CD4-positive, alpha-beta T cell treated with Interleukin-6 for 4 hours (primary cell): ENCODE measurements around the gene GPR158.

Source experiments
- DNase-seq: peaks from one replicate; pipeline ENCODE4 v3.0.0-alpha.2; 2020; ENCODE audit warnings: mixed read lengths

Gene GPR158

DNA sequence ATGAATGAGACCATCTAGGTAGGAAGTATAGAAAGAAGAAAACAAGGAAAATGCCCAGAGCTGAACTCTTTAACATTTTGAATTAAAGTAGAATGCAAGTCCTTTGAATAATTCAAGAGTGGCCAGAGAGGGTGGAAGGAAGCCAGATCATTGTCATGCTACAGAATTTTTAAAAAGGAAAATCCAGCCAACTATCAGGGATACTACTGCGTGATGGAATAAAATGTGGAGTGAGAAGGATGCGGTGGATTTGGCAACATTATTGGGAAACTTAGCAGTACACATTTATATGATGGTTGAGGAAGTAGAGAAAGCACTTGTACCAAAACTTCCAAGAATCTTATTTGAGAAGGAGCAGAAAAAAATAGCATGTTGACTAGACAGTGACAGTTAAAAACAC, 261.6 kb downstream of the GPR158 start:
- DNase-seq, result no peak

GRCh38 chr10:25441270-25441669, 266.5 kb downstream of the GPR158 start:
- DNase-seq, result no peak

DNA sequence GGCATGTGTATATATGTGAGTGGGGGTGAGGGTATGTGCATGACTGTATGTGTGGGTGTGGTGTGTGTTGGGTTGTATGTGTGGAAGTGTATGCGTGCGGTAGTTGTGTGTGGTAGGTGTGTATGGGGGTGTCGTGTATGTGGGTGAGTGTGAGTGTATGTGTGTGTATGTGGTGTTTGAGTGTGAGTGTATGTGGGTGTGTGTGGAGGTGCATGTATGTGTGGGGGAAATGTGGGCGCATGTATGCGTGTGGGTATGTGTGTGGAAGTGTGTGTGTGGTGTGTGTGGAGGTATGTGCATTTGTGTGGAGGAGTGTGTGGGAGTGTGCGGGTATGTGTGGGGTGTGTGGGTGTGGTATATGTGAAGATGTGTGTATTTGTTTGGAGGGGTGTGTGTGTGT, 269.5 kb downstream of the GPR158 start:
- no peak for DNase-seq

GRCh38 chr10:25451401-25451800, 276.6 kb downstream of the GPR158 start:
- no peak for DNase-seq

DNA sequence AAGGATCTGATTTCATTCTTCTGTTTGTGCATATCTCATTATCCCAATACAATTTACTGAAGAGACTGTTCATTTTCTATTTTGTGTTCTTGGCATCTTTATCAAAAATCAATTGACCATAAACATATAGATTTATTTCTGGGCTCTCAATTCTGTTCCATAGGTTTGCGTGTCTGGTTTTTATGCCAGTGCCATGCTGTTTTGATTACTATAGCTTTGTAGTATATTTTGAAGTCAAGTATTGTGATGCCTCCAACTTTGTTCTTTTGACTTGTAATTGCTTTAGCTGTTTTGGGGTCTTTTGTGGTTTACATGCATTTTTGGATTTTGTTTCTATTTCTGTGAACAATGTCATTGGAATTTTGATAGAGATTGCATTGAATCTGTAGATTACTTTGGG, 278.8 kb downstream of the GPR158 start:
- no peak for DNase-seq

DNA sequence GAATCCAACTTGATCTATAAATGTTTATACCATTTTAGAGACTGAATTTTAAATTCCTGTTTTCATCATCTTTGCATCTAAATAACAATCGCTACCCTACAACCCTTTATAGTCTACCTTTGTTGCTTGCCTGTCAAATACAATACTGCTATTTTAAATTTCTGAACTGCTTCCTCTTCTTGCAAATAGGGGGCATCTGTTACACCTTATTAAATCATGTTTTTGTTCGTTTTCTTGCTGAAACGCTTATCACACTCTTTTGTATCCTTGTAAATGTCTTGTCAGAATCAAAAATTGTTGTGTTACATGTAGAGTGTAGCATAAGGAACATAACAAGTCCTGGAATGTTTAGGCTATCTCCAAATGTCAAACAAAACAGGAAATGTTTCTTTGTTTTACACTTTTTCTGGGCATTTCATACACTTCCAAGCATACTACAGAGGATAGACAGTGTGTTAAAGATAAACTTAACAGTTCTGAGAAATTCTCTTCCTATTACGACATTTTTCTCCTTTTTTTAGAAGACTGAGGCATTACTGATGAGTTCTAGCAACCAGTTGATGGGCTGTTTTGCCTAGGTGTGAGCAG, 281.3 kb downstream of the GPR158 start:
- no peak for DNase-seq

DNA sequence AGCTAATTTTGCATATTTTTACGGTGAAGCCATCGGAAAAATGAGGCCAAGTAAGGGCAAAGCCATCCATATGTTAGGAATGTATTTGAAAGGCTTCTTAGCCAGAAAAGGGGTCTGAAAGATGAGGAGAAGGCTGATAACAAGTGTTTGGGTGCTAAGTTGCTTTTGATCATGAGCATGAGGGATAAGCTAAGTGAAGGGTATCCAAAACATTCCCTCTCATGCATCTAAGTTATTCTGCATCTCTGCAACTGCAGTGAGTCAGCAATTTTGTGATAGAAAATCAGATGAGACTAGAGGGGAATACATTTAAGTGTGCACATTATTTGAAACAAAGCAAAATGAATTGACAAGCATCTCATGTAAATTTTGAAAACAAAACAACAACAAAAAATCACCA, 282.8 kb downstream of the GPR158 start:
- no peak for DNase-seq

GRCh38 chr10:25465582-25466372, 291.0 kb downstream of the GPR158 start:
- no peak for DNase-seq

DNA sequence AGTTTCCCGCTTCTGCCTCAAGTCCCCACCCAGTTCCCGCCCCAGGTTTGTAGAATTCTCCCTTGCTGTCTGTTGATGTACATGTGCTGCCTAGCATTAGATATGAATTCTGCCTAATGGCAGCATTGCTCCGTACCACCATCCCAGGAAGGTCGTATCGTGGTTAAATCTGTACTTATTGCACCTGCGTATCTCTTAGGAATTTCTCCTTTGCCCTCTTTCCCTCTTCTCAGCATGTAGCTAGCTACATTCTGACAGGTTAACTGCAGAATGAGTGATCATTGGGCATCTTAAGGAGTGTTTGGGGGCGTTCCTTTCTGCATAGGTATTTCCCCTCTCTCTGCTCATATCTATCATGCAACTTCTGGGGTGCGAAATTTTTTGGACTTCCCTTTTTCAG, 293.1 kb downstream of the GPR158 start:
- DNase-seq, result no peak

- no peak for DNase-seq
These were observed 306.7 kb downstream of the GPR158 start for GRCh38 chr10:25481467-25481866.

DNA sequence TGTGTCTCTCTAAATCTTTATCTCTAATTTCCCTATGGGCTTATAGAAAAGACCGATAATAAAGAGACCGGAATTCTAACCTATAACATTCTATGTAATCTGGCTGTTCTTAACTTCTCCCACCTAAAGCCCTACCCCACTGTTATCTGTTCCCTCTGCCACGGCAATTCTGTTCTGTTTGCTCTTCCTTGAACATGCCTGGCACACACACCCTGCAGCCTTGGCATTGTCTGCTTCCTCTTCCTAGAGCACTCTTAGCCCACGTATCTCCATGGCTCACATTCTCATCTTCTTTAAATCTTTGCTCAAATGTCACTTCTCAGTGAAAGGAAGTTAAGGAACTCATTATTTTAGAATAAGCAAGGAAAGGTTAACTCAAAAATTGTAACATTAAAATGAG, 309.2 kb downstream of the GPR158 start:
- DNase-seq, result no peak

DNA sequence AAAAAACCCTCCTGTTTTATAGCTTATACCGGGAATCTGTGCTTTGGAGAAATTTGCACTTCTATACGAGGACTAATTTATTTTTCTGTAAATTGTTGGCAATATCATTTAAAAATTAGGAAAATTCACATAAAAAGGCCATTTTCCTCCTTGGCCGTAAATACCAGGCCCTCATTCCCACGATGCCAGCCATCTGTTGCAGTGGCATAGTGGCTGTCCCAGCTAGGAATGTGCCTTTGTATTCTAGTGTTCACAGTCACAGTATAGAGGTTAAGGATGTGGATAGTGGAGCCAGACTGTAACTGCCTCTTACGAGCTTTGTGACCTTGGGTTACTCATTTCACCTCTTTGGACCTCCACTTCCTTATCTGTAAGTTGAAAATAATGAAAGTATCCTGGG, 312.5 kb downstream of the GPR158 start:
- DNase-seq, result no peak

DNA sequence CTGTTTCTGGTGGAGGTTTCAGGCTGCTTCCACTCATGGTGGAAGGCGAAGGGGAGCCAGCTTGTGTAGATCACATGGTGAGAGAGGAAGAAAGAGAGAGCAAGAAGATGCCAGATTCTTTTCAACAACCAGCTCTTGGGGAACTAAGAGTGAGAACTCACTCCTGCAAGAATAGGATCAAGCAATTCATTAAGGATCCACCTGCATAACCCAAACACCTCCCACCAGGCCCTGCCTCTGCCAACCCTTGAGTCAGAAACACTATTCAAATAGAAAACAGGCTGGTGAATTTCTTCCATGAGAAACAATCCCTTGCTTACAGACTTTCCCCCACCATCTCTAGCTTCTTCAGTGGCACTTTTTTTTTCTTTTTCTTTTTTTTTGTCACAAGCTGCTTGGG, 317.2 kb downstream of the GPR158 start:
- no peak for DNase-seq

DNA sequence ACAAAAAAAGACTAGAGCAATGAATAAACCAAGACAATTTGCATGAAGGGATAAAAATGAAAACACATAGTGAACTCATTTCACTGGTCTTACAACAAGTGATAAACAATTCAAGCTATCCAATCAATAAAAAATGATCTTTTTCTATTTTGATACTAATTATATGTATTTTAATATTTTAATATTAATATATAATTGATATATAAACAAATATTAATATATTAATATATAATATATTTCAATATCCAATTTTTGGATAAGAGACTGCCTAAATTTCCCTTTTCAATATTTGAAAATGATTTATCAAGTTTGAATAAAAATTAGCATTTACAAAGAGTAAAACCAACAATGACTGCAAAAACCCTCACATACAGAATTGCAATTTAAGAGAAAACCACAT, 317.9 kb downstream of the GPR158 start:
- no peak for DNase-seq

- no peak for DNase-seq
These were observed 318.5 kb downstream of the GPR158 start for GRCh38 chr10:25493122-25493893.

DNA sequence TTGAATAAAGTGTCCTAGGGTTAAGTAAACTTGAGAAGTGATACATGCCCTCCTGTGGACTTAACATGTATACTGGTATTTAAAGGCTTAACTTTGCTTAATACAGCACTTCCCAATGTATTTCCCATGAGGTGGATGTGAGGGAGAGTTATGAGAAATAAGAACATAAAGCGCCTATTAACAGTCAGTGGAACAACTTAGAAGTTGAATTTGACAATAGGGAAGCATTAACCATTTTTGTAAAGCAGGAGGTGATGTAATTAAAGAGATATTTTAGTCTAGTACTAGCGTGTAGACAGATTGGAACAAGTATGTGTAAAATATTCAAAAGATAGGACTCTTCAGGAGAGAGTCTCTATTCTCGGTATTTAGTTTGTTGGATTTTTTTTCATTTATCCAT, 322.4 kb downstream of the GPR158 start:
- DNase-seq, result no peak

DNA sequence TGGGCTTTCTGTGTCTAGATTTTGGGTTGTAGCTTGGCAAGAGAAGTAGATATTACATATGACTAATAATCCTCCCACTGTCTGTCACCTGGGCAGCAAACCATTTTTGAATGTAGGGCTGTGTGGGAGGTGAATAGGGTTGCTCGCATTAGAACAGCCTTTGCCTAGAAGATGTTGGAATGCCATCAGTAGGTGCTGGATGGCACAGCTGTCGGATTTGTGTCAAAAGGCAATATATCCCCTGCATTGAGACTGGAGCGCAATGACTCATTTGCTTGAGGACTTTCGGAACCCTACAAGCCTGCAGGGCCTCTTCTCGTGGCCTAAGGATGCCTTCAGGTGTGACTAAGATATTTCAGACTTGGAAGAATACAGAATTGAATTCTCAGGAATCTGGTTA, 323.8 kb downstream of the GPR158 start:
- DNase-seq, result no peak

DNA sequence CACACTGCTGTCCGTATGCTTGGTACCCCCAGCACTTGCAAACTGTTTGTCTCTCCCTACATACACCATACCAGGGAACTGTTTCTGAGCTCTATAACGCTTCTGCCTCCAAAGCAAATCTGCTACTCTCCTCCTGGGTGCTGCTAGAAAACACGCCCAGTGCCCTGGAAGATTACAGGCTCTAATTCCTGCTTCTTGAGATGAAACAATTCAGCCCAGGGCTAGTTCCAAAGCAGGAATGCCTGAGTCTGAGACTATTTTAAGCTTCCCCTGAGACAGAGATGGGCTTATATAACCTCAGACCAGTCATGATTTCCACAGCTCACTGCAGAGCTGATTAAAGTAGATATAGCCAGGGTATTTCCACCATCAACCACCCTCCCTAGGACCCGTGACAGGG, 327.1 kb downstream of the GPR158 start:
- DNase-seq, result no peak

DNA sequence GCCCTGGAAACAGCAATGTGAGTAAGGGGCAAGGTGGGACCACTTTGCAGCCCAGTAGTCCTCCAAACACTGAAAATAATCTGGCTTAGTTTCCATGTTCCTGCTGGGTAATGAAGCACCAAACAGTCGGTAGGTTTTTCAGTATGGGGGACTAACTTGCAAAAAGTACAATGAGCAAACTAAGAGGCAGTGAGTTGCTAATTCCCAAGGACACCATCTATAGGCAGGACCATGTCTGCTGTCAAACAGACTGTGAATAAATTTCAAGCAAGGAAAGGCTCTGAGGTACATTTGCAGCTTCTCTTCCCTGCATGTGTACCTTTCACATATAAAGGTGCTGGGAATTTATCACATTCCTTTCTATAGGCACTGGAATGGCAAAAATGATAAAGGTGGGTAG, 327.7 kb downstream of the GPR158 start:
- DNase-seq, result no peak

GRCh38 chr10:25504306-25504705, 329.5 kb downstream of the GPR158 start:
- DNase-seq, result no peak

DNA sequence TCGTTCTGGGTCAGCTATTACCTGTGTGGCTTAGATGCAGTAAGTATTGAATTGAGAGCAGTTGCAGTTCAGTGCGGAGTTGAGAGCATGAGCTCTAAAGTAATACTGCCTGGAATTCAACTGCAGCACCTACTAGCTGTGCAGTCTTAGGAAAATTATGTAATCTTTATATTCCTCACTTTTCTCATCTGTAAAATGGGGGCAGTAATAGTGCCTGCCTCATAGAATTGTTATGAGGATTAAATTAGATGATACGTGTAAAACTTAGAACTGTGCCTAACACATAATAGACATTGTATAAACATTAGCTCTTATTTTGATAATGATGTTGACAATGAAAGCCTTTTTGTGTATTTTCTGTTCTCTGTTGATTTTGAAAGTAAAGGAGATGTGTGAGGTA, 330.0 kb downstream of the GPR158 start:
- no peak for DNase-seq

GRCh38 chr10:25505466-25505865, 330.7 kb downstream of the GPR158 start:
- no peak for DNase-seq

DNA sequence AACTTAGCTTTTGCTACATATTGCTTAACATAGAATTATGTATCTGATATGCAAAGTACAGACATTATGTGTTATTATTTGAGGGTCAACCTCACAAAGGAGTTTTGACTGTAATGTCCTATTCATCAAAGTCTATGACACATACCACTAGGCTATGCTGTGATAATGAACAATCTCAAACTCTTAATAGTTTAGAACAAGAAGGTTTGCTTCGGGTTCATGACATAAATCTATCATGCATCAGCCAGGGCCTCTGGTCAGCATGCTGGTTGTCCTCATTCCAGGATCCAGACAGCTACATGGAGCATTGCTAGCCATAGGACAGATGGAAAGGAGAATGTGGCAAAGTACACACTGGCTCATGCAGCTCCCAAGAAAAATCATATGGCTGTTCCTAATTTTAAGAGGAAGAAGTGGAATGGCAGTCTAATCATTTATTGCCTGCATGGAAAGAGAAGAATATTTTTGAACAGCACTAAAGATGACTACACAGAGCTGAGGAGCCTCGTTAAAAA, 332.1 kb downstream of the GPR158 start:
- no peak for DNase-seq
